ENCODE results near the gene USHBP1. TPM values are rescaled to one million over a fixed set of nuclear protein-coding genes. Genes with fewer than 3 reads are reported as not detected.

Gene USHBP1
- total and polyA plus RNA-seq, 2 of the 4 experiments (the other 2 are of a cell fraction) = not detected

GRCh38 chr19:17286752-17287151 is 22.2 kb upstream of the USHBP1 start:
- Histone ChIP-seq H2BK120ac (ENCODE audit: low read depth, low read length) (no peak overlapping the region), H2AK5ac (ENCODE audit: low read depth, low read length) (no peak overlapping the region), H2BK5ac (ENCODE audit: low read depth, low read length, poor library complexity, severe bottlenecking) (no peak overlapping the region), H3K9ac (ENCODE audit: low read depth, low read length) (no peak overlapping the region), H2BK20ac (ENCODE audit: low read depth, low read length) (no peak overlapping the region), H4K8ac (ENCODE audit: low read depth in 2 of 2, low read length in 2 of 2) (no peak overlapping the region), H3K9me3 (ENCODE audit: control insufficient read depth, insufficient read depth, low read length) (no peaks in the 10 kb centered on the region), H3K79me1 (ENCODE audit: low read depth in 1 of 2, low read length in 2 of 2) (peaks cover 0 to 1% of the 10 kb centered on the region in 2 experiments; a peak in 1 of 4 replicates), H2AK9ac (replicated peaks; ENCODE audit: low read depth, low read length, poor library complexity) (no peak overlapping the region), H3K14ac (replicated peaks; ENCODE audit: low read depth, low read length) (no peak overlapping the region), H3K4me1 (ENCODE audit: control insufficient read depth, insufficient read depth, low read length) (peaks cover 2% of the 10 kb centered on the region; the same call in 1 of the 2 replicates), H3K56ac (ENCODE audit: extremely low read depth, insufficient read depth, low read length) (no peak overlapping the region), H3K4me2 (ENCODE audit: low read depth, low read length) (no peak overlapping the region), H3K27ac (ENCODE audit: insufficient read depth, low read length) (no peak overlapping the region), H4K91ac (ENCODE audit: insufficient read depth, low read depth, low read length) (no peak overlapping the region), H3K27me3 (ENCODE audit: control insufficient read depth, insufficient read depth, low read length) (no peaks in the 10 kb centered on the region), H2BK15ac (ENCODE audit: low read depth, low read length) (no peak overlapping the region), H3K18ac (ENCODE audit: low read depth, low read length) (no peak overlapping the region), H3K36me3 (ENCODE audit: control insufficient read depth, insufficient read depth, low read length) (no peaks in the 10 kb centered on the region), H3K4ac (ENCODE audit: low read depth, low read length) (no peak overlapping the region), H3K9me1 (ENCODE audit: insufficient read depth, low read length) (peaks cover 1% of the 10 kb centered on the region; the same call in 1 of the 2 replicates), H3K4me3 (ENCODE audit: insufficient read depth, low read depth, low read length) (no peak overlapping the region), H2AFZ (replicated peaks; ENCODE audit: low read length, poor library complexity) (no peak overlapping the region), H3K23ac (ENCODE audit: low read depth, low read length) (no peak overlapping the region), H4K20me1 (ENCODE audit: insufficient read depth, low read length) (no peaks in the 10 kb centered on the region), H4K5ac (ENCODE audit: low read depth, low read length) (no peak overlapping the region)
- POLR2A ChIA-PET (ENCODE audit: unreplicated experiment) = no interaction called here
- in situ Hi-C loops (cut with MboI; ENCODE audit: low sequenced_read_pairs) = loop anchor here (5.0 to 10.0 kb wide), 2 partner anchors 82 to 214 kb away; no protein-coding TSS in a partner anchor
- no TSS peak for BruUV-seq (replicated peaks)
- no peak for TF ChIP-seq FOS (IDR thresholded peaks at IDR 0.05; ENCODE audit: low read depth, low read length)
- no peak for TF ChIP-seq RFX5 (IDR thresholded peaks at IDR 0.05; ENCODE audit: low read depth, low read length)
- TF ChIP-seq BHLHE40 (IDR thresholded peaks at IDR 0.05; ENCODE audit: low read depth, low read length) = no peak
- no peak for DNase-seq
- 99% methylated on average over 6 of the region's 9 CpGs; no CpG with 5 or more reads in 1 of the 2 experiments for WGBS, 2 experiments (ENCODE audit: extremely low coverage in 2 of 2, insufficient read length in 1 of 2)
- dilution Hi-C loops (cut with HindIII; ENCODE audit: low sequenced_read_pairs, unreplicated experiment) = no loop called here
- CTCF ChIA-PET = no interaction called here
- intact Hi-C loops (cut with micrococcal nuclease) = loop anchor here (10.0 kb wide), 1 partner anchor 512 kb away; no protein-coding TSS in a partner anchor
- no peak for ATAC-seq (ENCODE audit: low read depth)
